ENCODE results near the gene AIM2. TPM values are rescaled to one million over a fixed set of nuclear protein-coding genes. Genes with fewer than 3 reads are reported as not detected.

AIM2 gene
- polyA plus RNA-seq, 3 donors from 2014 or later, result 0.28 to 1.1 (median 0.34) TPM

DNA sequence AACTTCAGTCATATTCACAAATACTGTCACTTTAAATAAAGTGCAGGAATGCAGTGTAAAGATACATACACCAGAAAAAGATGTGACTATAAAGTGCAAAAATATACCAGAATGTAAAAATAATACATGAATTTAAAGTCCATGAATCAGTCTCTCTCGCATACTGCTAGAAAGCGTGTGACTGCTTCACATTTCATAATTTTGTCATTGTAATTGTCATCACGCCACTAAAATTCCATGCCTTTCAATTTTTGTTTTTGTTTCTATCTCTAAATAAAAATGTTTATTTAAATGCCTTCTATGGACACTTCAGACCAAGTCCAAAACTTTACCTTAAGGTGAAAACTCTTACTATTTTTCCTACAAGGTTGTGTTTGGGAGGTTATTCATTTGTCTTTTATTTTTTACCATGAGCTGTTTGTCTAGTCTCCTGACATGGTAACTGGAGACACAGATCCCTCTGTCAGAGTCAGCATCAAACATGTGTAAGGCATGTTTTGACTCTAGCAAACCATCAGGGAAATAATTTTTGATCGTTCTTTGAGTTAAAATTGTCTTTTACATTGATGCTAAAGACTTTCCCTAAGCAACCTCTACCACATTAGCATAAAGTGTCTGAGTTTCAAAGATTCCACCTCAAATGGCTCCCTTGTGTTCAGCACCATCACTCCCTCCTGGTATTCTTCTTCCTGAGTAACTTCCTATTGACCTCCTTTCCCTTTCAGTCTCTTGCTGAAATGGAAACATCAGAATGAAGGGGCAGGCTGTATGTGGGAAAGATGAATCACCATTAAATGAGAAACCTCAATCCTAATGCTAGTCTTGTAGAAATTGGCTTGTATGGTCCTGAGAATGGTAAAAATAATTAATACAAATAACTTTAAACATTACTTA, 14.0 kb upstream of the AIM2 start:
- H3K27me3 Mint-ChIP-seq (ENCODE audit: low read depth in 3 of 3), result peaks cover 0 to 2% (median 0%) of the 10 kb centered on the region in 3 donors

GRCh38 chr1:159089184-159089791, 12.7 kb upstream of the AIM2 start:
- peaks cover 15 to 17% of the 10 kb centered on the region in 2 donors for H3K4me1 Mint-ChIP-seq
- H3K4me3 Mint-ChIP-seq, result no peak overlapping the region
- no peaks in the 10 kb centered on the region for H3K9me3 Mint-ChIP-seq
- H3K36me3 Mint-ChIP-seq, result no peaks in the 10 kb centered on the region
- peak in 2 of 3 donors; percentile 21 to 31 for DNase-seq
- no peak overlapping the region for H3K27ac Mint-ChIP-seq
- H3K27me3 Mint-ChIP-seq (ENCODE audit: low read depth in 3 of 3), result no peaks in the 10 kb centered on the region

More for the DNA sequence above, 14.0 kb upstream of the AIM2 start:
- H3K9me3 Mint-ChIP-seq, result no peaks in the 10 kb centered on the region
- DNase-seq, result no peak
- no peaks in the 10 kb centered on the region for H3K36me3 Mint-ChIP-seq
- H3K27ac Mint-ChIP-seq, result no peak overlapping the region
- peaks cover 15 to 17% of the 10 kb centered on the region in 2 donors for H3K4me1 Mint-ChIP-seq
- H3K4me3 Mint-ChIP-seq, result no peak overlapping the region

GRCh38 chr1:159088546-159089183, 12.1 kb upstream of the AIM2 start:
- no peaks in the 10 kb centered on the region for H3K27me3 Mint-ChIP-seq (ENCODE audit: low read depth in 3 of 3)
- H3K27ac Mint-ChIP-seq, result no peak overlapping the region

DNA sequence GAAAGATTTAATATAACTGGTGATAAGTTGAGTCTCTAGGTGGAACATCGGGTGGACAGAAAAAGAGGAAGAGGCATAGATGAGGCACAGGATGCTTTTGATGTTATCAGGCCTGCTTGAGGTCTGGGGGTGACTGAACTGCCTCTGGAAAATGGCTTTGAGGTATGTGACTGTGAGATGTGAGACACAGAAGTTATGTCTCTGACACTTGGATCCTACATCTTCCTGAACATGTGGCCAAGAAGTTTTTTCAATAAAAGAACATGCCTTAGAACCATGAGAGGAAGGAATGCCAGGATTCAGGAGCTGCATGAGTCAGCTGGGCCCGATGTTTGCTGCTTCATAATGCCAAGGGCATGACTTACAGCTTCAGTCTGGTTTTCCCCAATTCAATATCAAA, 11.5 kb upstream of the AIM2 start:
- no peak overlapping the region for H3K27ac Mint-ChIP-seq

More at GRCh38 chr1:159088546-159089183, 12.1 kb upstream of the AIM2 start:
- peaks cover 15 to 17% of the 10 kb centered on the region in 2 donors for H3K4me1 Mint-ChIP-seq
- no peaks in the 10 kb centered on the region for H3K36me3 Mint-ChIP-seq
- no peak for DNase-seq
- H3K9me3 Mint-ChIP-seq, result no peaks in the 10 kb centered on the region
- H3K4me3 Mint-ChIP-seq, result no peak overlapping the region

GRCh38 chr1:159084867-159085266, 8.3 kb upstream of the AIM2 start:
- Mint-ChIP-seq H3K4me1 (no peaks in the 10 kb centered on the region), H3K4me3 (no peak overlapping the region), H3K27ac (no peak overlapping the region), H3K36me3 (no peaks in the 10 kb centered on the region), H3K9me3 (no peaks in the 10 kb centered on the region), H3K27me3 (ENCODE audit: low read depth in 3 of 3) (no peaks in the 10 kb centered on the region)
- no peak for DNase-seq

More for the DNA sequence above, 11.5 kb upstream of the AIM2 start:
- H3K27me3 Mint-ChIP-seq (ENCODE audit: low read depth in 3 of 3), result no peaks in the 10 kb centered on the region
- no peak overlapping the region for H3K4me3 Mint-ChIP-seq
- no peaks in the 10 kb centered on the region for H3K36me3 Mint-ChIP-seq
- H3K4me1 Mint-ChIP-seq, result peaks cover 15 to 17% of the 10 kb centered on the region in 2 donors
- H3K9me3 Mint-ChIP-seq, result no peaks in the 10 kb centered on the region
- no peak for DNase-seq

DNA sequence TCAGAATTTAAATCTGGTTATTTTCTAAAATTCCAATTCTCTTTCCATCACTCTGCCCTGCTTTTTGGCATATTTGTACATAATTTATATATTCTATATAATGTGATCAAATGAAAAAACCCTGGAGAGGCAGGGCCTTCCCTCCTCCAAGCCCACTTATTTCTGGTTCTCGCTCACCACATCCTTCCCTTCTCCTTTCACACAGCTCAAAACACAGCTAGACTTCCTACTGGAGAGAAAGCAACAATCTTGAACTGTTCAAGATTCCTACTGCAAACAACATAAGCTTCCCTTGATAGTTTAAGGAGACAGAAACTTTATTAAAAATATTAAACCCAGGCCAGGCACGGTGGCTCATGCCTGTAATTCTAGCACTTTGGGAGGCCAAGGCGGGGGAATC, 7.6 kb upstream of the AIM2 start:
- H3K4me3 Mint-ChIP-seq, result no peak overlapping the region

DNA sequence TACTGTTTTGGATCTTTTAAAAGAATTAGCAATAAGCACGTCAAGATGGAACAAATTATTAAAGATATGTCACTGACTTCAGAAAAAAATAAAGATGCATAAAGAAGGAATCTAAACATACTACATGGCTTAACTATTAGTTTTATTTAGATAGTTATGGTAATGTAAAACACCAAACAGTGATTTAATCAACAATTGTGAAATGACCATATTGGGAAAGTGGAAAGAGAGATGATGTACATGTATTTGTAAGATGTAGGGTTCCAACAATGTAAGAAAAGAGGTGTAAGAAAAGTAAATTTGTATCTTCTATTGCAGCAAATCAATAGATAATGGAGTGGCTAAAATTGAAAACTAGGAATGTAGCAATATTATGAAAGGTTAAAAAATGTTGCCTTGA, 6.4 kb upstream of the AIM2 start:
- no peak for DNase-seq
- no peaks in the 10 kb centered on the region for H3K36me3 Mint-ChIP-seq
- H3K9me3 Mint-ChIP-seq, result no peaks in the 10 kb centered on the region
- H3K27me3 Mint-ChIP-seq (ENCODE audit: low read depth in 3 of 3), result peaks cover 0 to 2% (median 0%) of the 10 kb centered on the region in 3 donors
- no peak overlapping the region for H3K27ac Mint-ChIP-seq
- no peaks in the 10 kb centered on the region for H3K4me1 Mint-ChIP-seq
- no peak overlapping the region for H3K4me3 Mint-ChIP-seq

More for the DNA sequence above, 7.6 kb upstream of the AIM2 start:
- H3K9me3 Mint-ChIP-seq, result no peaks in the 10 kb centered on the region
- no peak for DNase-seq
- H3K27ac Mint-ChIP-seq, result no peak overlapping the region
- no peaks in the 10 kb centered on the region for H3K4me1 Mint-ChIP-seq
- no peaks in the 10 kb centered on the region for H3K36me3 Mint-ChIP-seq
- H3K27me3 Mint-ChIP-seq (ENCODE audit: low read depth in 3 of 3), result peaks cover 0 to 2% (median 0%) of the 10 kb centered on the region in 3 donors

DNA sequence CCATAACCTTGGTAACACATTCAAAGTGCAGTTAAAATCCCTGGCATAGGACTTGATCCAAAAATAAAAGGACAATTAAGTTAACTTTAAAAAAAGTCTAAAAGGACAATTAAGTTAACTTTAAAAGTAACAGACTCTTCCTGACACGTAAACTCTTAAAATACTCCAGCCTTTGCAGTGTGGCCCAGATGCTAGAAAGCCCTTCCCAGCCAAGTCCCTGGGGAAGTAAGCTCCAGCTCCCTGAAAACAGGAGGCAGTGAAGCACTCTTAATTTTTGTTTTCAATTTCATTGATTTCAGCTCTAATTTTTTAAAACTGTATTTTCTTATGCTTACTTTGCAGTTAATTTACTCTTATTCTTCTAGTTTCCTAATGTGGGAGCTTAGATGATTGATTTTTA, 5.1 kb upstream of the AIM2 start:
- peaks cover 0 to 8% (median 0%) of the 10 kb centered on the region in 3 donors for H3K27me3 Mint-ChIP-seq (ENCODE audit: low read depth in 3 of 3)
- no peak overlapping the region for H3K27ac Mint-ChIP-seq
- no peak for DNase-seq
- no peaks in the 10 kb centered on the region for H3K9me3 Mint-ChIP-seq
- no peak overlapping the region for H3K4me3 Mint-ChIP-seq
- H3K4me1 Mint-ChIP-seq, result peaks cover 7 to 9% of the 10 kb centered on the region in 2 donors
- H3K36me3 Mint-ChIP-seq, result no peaks in the 10 kb centered on the region

DNA sequence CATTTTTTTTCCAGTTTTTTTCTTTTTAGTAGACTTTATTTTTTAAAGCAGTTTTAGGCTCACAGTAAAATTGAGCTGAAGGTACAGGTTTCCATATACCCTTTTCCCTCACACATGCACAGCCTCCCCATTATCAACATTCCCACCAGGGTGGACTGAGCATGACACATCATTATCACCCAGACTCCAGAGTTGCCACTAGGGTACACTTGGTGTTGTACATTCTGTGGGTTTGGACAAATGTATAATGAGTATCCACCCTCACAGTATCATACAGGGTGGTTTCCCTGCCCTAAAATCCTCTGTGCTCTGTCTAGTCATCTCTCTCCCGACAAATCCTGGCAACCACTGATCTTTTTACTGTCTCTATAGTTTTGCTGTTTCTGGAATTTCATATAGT, 3.0 kb upstream of the AIM2 start:
- DNase-seq, result no peak
- H3K27me3 Mint-ChIP-seq (ENCODE audit: low read depth in 3 of 3), result peaks cover 0 to 11% (median 2%) of the 10 kb centered on the region in 3 donors
- no peaks in the 10 kb centered on the region for H3K9me3 Mint-ChIP-seq
- no peak overlapping the region for H3K27ac Mint-ChIP-seq
- no peak overlapping the region for H3K4me3 Mint-ChIP-seq
- no peaks in the 10 kb centered on the region for H3K36me3 Mint-ChIP-seq
- peaks cover 9 to 13% of the 10 kb centered on the region in 2 donors for H3K4me1 Mint-ChIP-seq

GRCh38 chr1:159077120-159077961, 775 bp upstream of the AIM2 start:
- Mint-ChIP-seq H3K27ac (peak overlapping the region; percentile 24 to 97 (median 65)), H3K9me3 (no peaks in the 10 kb centered on the region), H3K36me3 (no peaks in the 10 kb centered on the region), H3K4me1 (peaks cover 9 to 13% of the 10 kb centered on the region in 2 donors), H3K4me3 (peak overlapping the region in 4 of 5 donors; percentile 16 to 80 (median 40)), H3K27me3 (ENCODE audit: low read depth in 3 of 3) (peaks cover 0 to 11% (median 6%) of the 10 kb centered on the region in 3 donors)
- no peak for DNase-seq

GRCh38 chr1:159071970-159072582, 4.5 kb downstream of the AIM2 start:
- peak; percentile 34 to 47 (median 35) for DNase-seq
- H3K4me1 Mint-ChIP-seq, result peaks cover 16 to 21% of the 10 kb centered on the region in 2 donors
- peaks cover 0 to 8% (median 6%) of the 10 kb centered on the region in 3 donors for H3K27me3 Mint-ChIP-seq (ENCODE audit: low read depth in 3 of 3)
- no peak overlapping the region for H3K4me3 Mint-ChIP-seq
- H3K36me3 Mint-ChIP-seq, result no peaks in the 10 kb centered on the region
- no peak overlapping the region for H3K27ac Mint-ChIP-seq
- H3K9me3 Mint-ChIP-seq, result no peaks in the 10 kb centered on the region

DNA sequence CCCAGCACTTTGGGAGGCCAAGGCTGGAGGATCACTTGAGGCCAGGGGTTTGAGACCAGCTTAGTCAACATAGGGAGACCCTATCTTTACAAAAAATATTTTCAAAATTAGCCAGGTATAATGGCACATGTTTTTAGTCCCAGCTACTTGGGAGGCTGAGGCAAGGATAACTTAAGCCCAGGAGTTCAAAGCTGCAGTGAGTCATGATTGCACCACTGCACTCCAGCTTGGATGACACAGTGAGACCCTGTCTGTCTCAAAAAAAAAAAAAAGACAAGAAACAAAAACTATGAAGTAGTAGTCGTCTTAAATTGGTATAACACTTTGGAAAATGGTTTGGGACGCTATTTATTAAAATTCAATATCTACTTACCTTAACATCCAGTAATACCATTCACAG, 7.7 kb downstream of the AIM2 start:
- Mint-ChIP-seq H3K9me3 (no peaks in the 10 kb centered on the region), H3K4me1 (peaks cover 9 to 12% of the 10 kb centered on the region in 2 donors), H3K27ac (no peak overlapping the region), H3K4me3 (no peak overlapping the region), H3K36me3 (peaks cover 0 to 6% (median 0%) of the 10 kb centered on the region in 3 donors), H3K27me3 (ENCODE audit: low read depth in 3 of 3) (peaks cover 0 to 4% (median 0%) of the 10 kb centered on the region in 3 donors)
- no peak for DNase-seq
